ENCODE data around the gene ADAMTS2.

Gene ADAMTS2

GRCh38 chr5:179123109-179123426 lies 222.2 kb downstream of the ADAMTS2 start:
- TF ChIP-seq TCF12 (IDR thresholded peaks at IDR 0.05; ENCODE audit: low read depth) (no peak), MAX (IDR thresholded peaks at IDR 0.05) (no peak), USF1 (IDR thresholded peaks at IDR 0.05) (no peak), CREB1 (IDR thresholded peaks at IDR 0.05; ENCODE audit: low read depth) (no peak), TAF1 (IDR thresholded peaks at IDR 0.05; ENCODE audit: low read depth) (no peak)

- TF ChIP-seq TAF1 (IDR thresholded peaks at IDR 0.05; ENCODE audit: low read depth) (no peak), YY1 (IDR thresholded peaks at IDR 0.05; ENCODE audit: low read depth) (no peak), RAD21 (IDR thresholded peaks at IDR 0.05; ENCODE audit: low read depth) (no peak), ZBTB7A (IDR thresholded peaks at IDR 0.05; ENCODE audit: low read depth) (no peak), REST (IDR thresholded peaks at IDR 0.05; ENCODE audit: low read depth) (no peak), NFIC (IDR thresholded peaks at IDR 0.05) (no peak), MAX (IDR thresholded peaks at IDR 0.05) (no peak), TEAD4 (IDR thresholded peaks at IDR 0.05) (no peak), EGR1 (IDR thresholded peaks at IDR 0.05) (no peak), USF1 (IDR thresholded peaks at IDR 0.05) (no peak), CREB1 (IDR thresholded peaks at IDR 0.05; ENCODE audit: low read depth) (no peak)
Measured at GRCh38 chr5:179122411-179123108, 222.7 kb downstream of the ADAMTS2 start.

- TF ChIP-seq CEBPB (IDR thresholded peaks at IDR 0.05), result no peak
Measured at GRCh38 chr5:179121667-179122111, 223.6 kb downstream of the ADAMTS2 start.

- no peak for TF ChIP-seq RAD21 (IDR thresholded peaks at IDR 0.05; ENCODE audit: low read depth)
- TF ChIP-seq YY1 (IDR thresholded peaks at IDR 0.05; ENCODE audit: low read depth), result no peak
- TF ChIP-seq TEAD4 (IDR thresholded peaks at IDR 0.05), result no peak
- TF ChIP-seq MAX (IDR thresholded peaks at IDR 0.05), result no peak
- no peak for TF ChIP-seq EGR1 (IDR thresholded peaks at IDR 0.05)
- TF ChIP-seq TAF1 (IDR thresholded peaks at IDR 0.05; ENCODE audit: low read depth), result no peak
- TF ChIP-seq FOXM1 (IDR thresholded peaks at IDR 0.05; ENCODE audit: borderline replicate concordance, low read depth), result no peak
- no peak for TF ChIP-seq TCF12 (IDR thresholded peaks at IDR 0.05; ENCODE audit: low read depth)
- TF ChIP-seq USF1 (IDR thresholded peaks at IDR 0.05), result no peak
- TF ChIP-seq NFIC (IDR thresholded peaks at IDR 0.05), result no peak
- TF ChIP-seq REST (IDR thresholded peaks at IDR 0.05; ENCODE audit: low read depth), result no peak
- no peak for TF ChIP-seq CREB1 (IDR thresholded peaks at IDR 0.05; ENCODE audit: low read depth)
- no peak for TF ChIP-seq CEBPB (IDR thresholded peaks at IDR 0.05)
- TF ChIP-seq ZBTB7A (IDR thresholded peaks at IDR 0.05; ENCODE audit: low read depth), result no peak
- TF ChIP-seq EP300 (IDR thresholded peaks at IDR 0.05; ENCODE audit: borderline replicate concordance), result no peak
Measured at GRCh38 chr5:179120951-179121666, 224.2 kb downstream of the ADAMTS2 start.

- TF ChIP-seq EGR1 (IDR thresholded peaks at IDR 0.05) (no peak), REST (IDR thresholded peaks at IDR 0.05; ENCODE audit: low read depth) (no peak), CEBPB (IDR thresholded peaks at IDR 0.05) (no peak), RAD21 (IDR thresholded peaks at IDR 0.05; ENCODE audit: low read depth) (no peak), USF1 (IDR thresholded peaks at IDR 0.05) (no peak), EP300 (IDR thresholded peaks at IDR 0.05; ENCODE audit: borderline replicate concordance) (no peak), CREB1 (IDR thresholded peaks at IDR 0.05; ENCODE audit: low read depth) (no peak), YY1 (IDR thresholded peaks at IDR 0.05; ENCODE audit: low read depth) (no peak), TEAD4 (IDR thresholded peaks at IDR 0.05) (no peak), TCF12 (IDR thresholded peaks at IDR 0.05; ENCODE audit: low read depth) (no peak), MAX (IDR thresholded peaks at IDR 0.05) (no peak)
Measured at GRCh38 chr5:179120421-179120861, 224.8 kb downstream of the ADAMTS2 start.
